Stimulated activated CD8-positive, alpha-beta memory T cell treated with anti-CD3 and anti-CD28 coated beads, Interleukin-7, amount 100 ng/mL, for 4 hours (primary cell): ENCODE results near the gene SYT7.

Source experiments
- DNase-seq, 2 donors: peaks; one replicate each; pipeline ENCODE4 v3.0.0-alpha.2; 2020; ENCODE audit warnings: low read depth in 2 of 2

Gene SYT7

GRCh38 chr11:61499816-61500491, 80.9 kb downstream of the SYT7 start:
- no peak for DNase-seq

GRCh38 chr11:61498767-61499341, 82.0 kb downstream of the SYT7 start:
- DNase-seq, result no peak

- DNase-seq, result no peak
These were observed 83.0 kb downstream of the SYT7 start for GRCh38 chr11:61497876-61498275.

- DNase-seq, result no peak
These were observed 83.4 kb downstream of the SYT7 start for GRCh38 chr11:61497473-61497872.

GRCh38 chr11:61496602-61497400, 84.1 kb downstream of the SYT7 start:
- no peak for DNase-seq

GRCh38 chr11:61495801-61496601, 84.9 kb downstream of the SYT7 start:
- DNase-seq, result no peak

GRCh38 chr11:61494381-61494961, 86.4 kb downstream of the SYT7 start:
- DNase-seq, result no peak

GRCh38 chr11:61491736-61492395, 89.0 kb downstream of the SYT7 start:
- DNase-seq, result no peak

GRCh38 chr11:61489833-61490721, 90.8 kb downstream of the SYT7 start:
- no peak for DNase-seq

GRCh38 chr11:61488651-61489291, 92.1 kb downstream of the SYT7 start:
- no peak for DNase-seq

GRCh38 chr11:61487342-61488025, 93.4 kb downstream of the SYT7 start:
- no peak for DNase-seq

GRCh38 chr11:61486779-61487178, 94.1 kb downstream of the SYT7 start:
- DNase-seq, result no peak

GRCh38 chr11:61486011-61486620, 94.8 kb downstream of the SYT7 start:
- no peak for DNase-seq

GRCh38 chr11:61485080-61485479, 95.8 kb downstream of the SYT7 start:
- no peak for DNase-seq

GRCh38 chr11:61484541-61484940, 96.3 kb downstream of the SYT7 start:
- no peak for DNase-seq

GRCh38 chr11:61482513-61482912, 98.4 kb downstream of the SYT7 start:
- DNase-seq, result no peak

GRCh38 chr11:61481806-61482205, 99.1 kb downstream of the SYT7 start:
- no peak for DNase-seq

- no peak for DNase-seq
These were observed 99.9 kb downstream of the SYT7 start for GRCh38 chr11:61480994-61481335.
